IMR-90 (cell line): Measurements from ENCODE around the gene CCHCR1. TPM values are rescaled to one million over a fixed set of nuclear protein-coding genes. Genes with fewer than 3 reads are reported as not detected.

Experiments
- ATAC-seq: fragments of 200-7000 bp; cut with Tn5 transposase; 2 replicates; pipeline ENCODE4 v1.9.1; 2020; ENCODE audit warnings: low read depth, mild to moderate bottlenecking, moderate library complexity
- BruUV-seq: library from RNA; stranded (reverse); fragments of 400-500 nt; replicated peaks from 2 replicates; lab custom pipeline; 2021; lab: Mats Ljungman, UMichigan
- CTCF ChIA-PET: fragments of 300-600 bp; formaldehyde crosslinking; extraction: SDS; loops from one replicate; lab custom pipeline; 2021; ENCODE audit warnings: antibody characterized with exemption; lab: Yijun Ruan, JAX
- POLR2A ChIA-PET: fragments of 300-600 bp; sonication (Branson Sonifier 250); formaldehyde crosslinking; loops from one replicate; lab custom pipeline; 2022; ENCODE audit warnings: antibody characterized with exemption; ENCODE audit not compliant: unreplicated experiment; lab: Charles Lee
- DNase-seq: peaks from one replicate; pipeline ENCODE4 v3.0.0; 2013
- H2AFZ ChIP-seq: replicated peaks from 2 replicates; pipeline ENCODE3; 2013; ENCODE audit warnings: low read length, mild to moderate bottlenecking; ENCODE audit not compliant: poor library complexity
- H2AK5ac ChIP-seq: 2 replicates; pipeline ENCODE4 v1.6.1; 2013; ENCODE audit warnings: low read depth, low read length, inconsistent platforms
- H2AK9ac ChIP-seq: replicated peaks from 2 replicates; pipeline ENCODE3; 2013; ENCODE audit warnings: mild to moderate bottlenecking, low read depth, low read length, moderate library complexity; ENCODE audit not compliant: poor library complexity
- H2BK120ac ChIP-seq: 2 replicates; pipeline ENCODE4 v1.6.1; 2013; ENCODE audit warnings: low read depth, low read length, inconsistent platforms
- H2BK15ac ChIP-seq: 3 replicates; pipeline ENCODE4 v1.6.1; 2013; ENCODE audit warnings: low read depth, low read length, inconsistent platforms
- H2BK20ac ChIP-seq: 2 replicates; pipeline ENCODE4 v1.6.1; 2013; ENCODE audit warnings: low read depth, mild to moderate bottlenecking, inconsistent platforms, low read length, moderate library complexity
- H2BK5ac ChIP-seq: 2 replicates; pipeline ENCODE4 v1.6.1; 2013; ENCODE audit warnings: mild to moderate bottlenecking, low read depth, low read length, inconsistent platforms; ENCODE audit not compliant: poor library complexity, severe bottlenecking
- H3K14ac ChIP-seq: replicated peaks from 2 replicates; pipeline ENCODE4 v1.6.1; 2013; ENCODE audit warnings: low read depth, low read length, inconsistent platforms
- H3K18ac ChIP-seq: 2 replicates; pipeline ENCODE4 v1.6.1; 2013; ENCODE audit warnings: low read depth, low read length, control low read depth
- H3K23ac ChIP-seq: 2 replicates; pipeline ENCODE4 v1.6.1; 2013; ENCODE audit warnings: low read depth, low read length, inconsistent platforms
- H3K27ac ChIP-seq: 2 replicates; pipeline ENCODE4 v1.5.1; 2013; ENCODE audit warnings: mild to moderate bottlenecking, control low read depth, low read length; ENCODE audit not compliant: insufficient read depth
- H3K27me3 ChIP-seq: 2 replicates; pipeline ENCODE4 v1.6.1; 2013; ENCODE audit warnings: low read length; ENCODE audit not compliant: control insufficient read depth, insufficient read depth
- H3K36me3 ChIP-seq: 2 replicates; pipeline ENCODE4 v1.6.1; 2013; ENCODE audit warnings: low read length, mixed read lengths; ENCODE audit not compliant: control insufficient read depth, insufficient read depth
- H3K4ac ChIP-seq: 2 replicates; pipeline ENCODE4 v1.6.1; 2013; ENCODE audit warnings: low read depth, low read length, inconsistent platforms
- H3K4me1 ChIP-seq: 2 replicates; pipeline ENCODE4 v1.6.1; 2013; ENCODE audit warnings: low read length, mixed read lengths; ENCODE audit not compliant: control insufficient read depth, insufficient read depth
- H3K4me2 ChIP-seq: 2 replicates; pipeline ENCODE4 v1.6.1; 2013; ENCODE audit warnings: low read depth, mild to moderate bottlenecking, control low read depth, low read length, moderate library complexity
- H3K4me3 ChIP-seq: 2 replicates; pipeline ENCODE4 v1.5.1; 2013; ENCODE audit warnings: low read depth, mild to moderate bottlenecking, control low read depth, low read length, moderate library complexity; ENCODE audit not compliant: insufficient read depth
- H3K56ac ChIP-seq: 2 replicates; pipeline ENCODE4 v1.6.1; 2013; ENCODE audit warnings: low read length, inconsistent platforms; ENCODE audit not compliant: insufficient read depth; ENCODE audit errors: extremely low read depth
- H3K79me1 ChIP-seq, 2 experiments: 2 replicates each; pipeline ENCODE4 v1.6.1; 2013; ENCODE audit warnings: low read length in 2 of 2, inconsistent platforms in 1 of 2, low read depth in 1 of 2
- H3K9ac ChIP-seq: 2 replicates; pipeline ENCODE4 v1.6.1; 2013; ENCODE audit warnings: low read depth, low read length, control low read depth
- H3K9me1 ChIP-seq: 2 replicates; pipeline ENCODE4 v1.6.1; 2013; ENCODE audit warnings: low read length, inconsistent platforms; ENCODE audit not compliant: insufficient read depth
- H3K9me3 ChIP-seq: 2 replicates; pipeline ENCODE4 v1.6.1; 2013; ENCODE audit warnings: low read length; ENCODE audit not compliant: control insufficient read depth, insufficient read depth
- H4K20me1 ChIP-seq: 2 replicates; pipeline ENCODE4 v1.6.1; 2013; ENCODE audit warnings: low read length, inconsistent platforms; ENCODE audit not compliant: insufficient read depth
- H4K5ac ChIP-seq: 2 replicates; pipeline ENCODE4 v1.6.1; 2013; ENCODE audit warnings: mild to moderate bottlenecking, low read depth, low read length, control low read depth
- H4K8ac ChIP-seq, 2 experiments: 2 replicates each; pipeline ENCODE4 v1.6.1; 2013; ENCODE audit warnings: low read depth in 2 of 2, low read length in 2 of 2, control low read depth in 1 of 2, inconsistent platforms in 1 of 2
- H4K91ac ChIP-seq: 2 replicates; pipeline ENCODE4 v1.6.1; 2013; ENCODE audit warnings: low read depth, low read length, inconsistent platforms; ENCODE audit not compliant: insufficient read depth
- BHLHE40 ChIP-seq: fragments of 150-350 bp; IDR thresholded peaks from 2 replicates; pipeline ENCODE4 v1.6.1; 2016; ENCODE audit warnings: mild to moderate bottlenecking, low read depth, low read length
- CEBPB ChIP-seq: IDR thresholded peaks from 2 replicates; pipeline ENCODE4 v1.6.1; 2012; ENCODE audit warnings: low read depth, low read length, improper control_type of control experiment
- CHD1 ChIP-seq: IDR thresholded peaks from 2 replicates; pipeline ENCODE4 v1.6.1; 2012; ENCODE audit warnings: low read depth, low read length, improper control_type of control experiment
- CTCF ChIP-seq: conservative IDR thresholded peaks from 2 replicates; pipeline ENCODE4 v1.5.1; 2012; ENCODE audit warnings: mild to moderate bottlenecking, low read depth, low read length, improper control_type of control experiment
- FOS ChIP-seq: fragments of 150-350 bp; IDR thresholded peaks from 2 replicates; pipeline ENCODE4 v1.6.1; 2016; ENCODE audit warnings: low read depth, low read length
- MAFK ChIP-seq: IDR thresholded peaks from 2 replicates; pipeline ENCODE4 v1.6.1; 2012; ENCODE audit warnings: low read depth, low read length, improper control_type of control experiment
- MAZ ChIP-seq: IDR thresholded peaks from 2 replicates; pipeline ENCODE4 v1.6.1; 2012; ENCODE audit warnings: low read depth, mild to moderate bottlenecking, low read length, improper control_type of control experiment, moderate library complexity, borderline replicate concordance
- MXI1 ChIP-seq: IDR thresholded peaks from 2 replicates; pipeline ENCODE4 v1.6.1; 2012; ENCODE audit warnings: low read depth, mild to moderate bottlenecking, low read length, moderate library complexity, borderline replicate concordance
- NFE2L2 ChIP-seq: fragments of 150-350 bp; IDR thresholded peaks from 2 replicates; pipeline ENCODE4 v1.6.1; 2016; ENCODE audit warnings: low read depth, mild to moderate bottlenecking, low read length
- POLR2A ChIP-seq: IDR thresholded peaks from 2 replicates; pipeline ENCODE4 v1.6.1; 2012; ENCODE audit warnings: mild to moderate bottlenecking, low read depth, low read length
- RAD21 ChIP-seq: IDR thresholded peaks from 2 replicates; pipeline ENCODE4 v1.6.1; 2012; ENCODE audit warnings: low read length, improper control_type of control experiment
- RCOR1 ChIP-seq: IDR thresholded peaks from 2 replicates; pipeline ENCODE4 v1.6.1; 2012; ENCODE audit warnings: mild to moderate bottlenecking, low read length, improper control_type of control experiment; ENCODE audit not compliant: insufficient replicate concordance
- RFX5 ChIP-seq: IDR thresholded peaks from 2 replicates; pipeline ENCODE4 v1.8.0; 2012; ENCODE audit warnings: low read depth, mild to moderate bottlenecking, low read length, moderate library complexity
- SMC3 ChIP-seq: fragments of 150-350 bp; IDR thresholded peaks from 2 replicates; pipeline ENCODE4 v1.6.1; 2016; ENCODE audit warnings: low read depth, mild to moderate bottlenecking, antibody characterized with exemption, low read length, moderate library complexity
- USF2 ChIP-seq: fragments of 150-350 bp; IDR thresholded peaks from 2 replicates; pipeline ENCODE4 v1.6.1; 2017; ENCODE audit warnings: mild to moderate bottlenecking, antibody characterized with exemption, low read length, low read depth
- WGBS, 2 experiments: methylation state at CpG; one replicate each; pipeline versions ENCODE4 v1.1.5 to v1.1.7; 2013; ENCODE audit warnings: missing lambda C conversion rate in 2 of 2; ENCODE audit not compliant: insufficient read length in 1 of 2; ENCODE audit errors: extremely low coverage in 2 of 2; 5-methylcytosine and 5-hydroxymethylcytosine counted together
- dilution Hi-C: fragments of 300-500 bp; cut with HindIII; formaldehyde crosslinking; loops from one replicate; pipeline ENCODE4 v1.14.3; 2018; ENCODE audit warnings: low sequenced_read_pairs; ENCODE audit not compliant: unreplicated experiment
- in situ Hi-C: fragments of 300-500 bp; cut with MboI; formaldehyde crosslinking; loops from 3 replicates; pipeline ENCODE4 v1.14.3; 2019; ENCODE audit warnings: low sequenced_read_pairs, inconsistent platforms, mixed read lengths
- intact Hi-C: fragments of 100-400 bp; cut with micrococcal nuclease; formaldehyde crosslinking; loops from 2 replicates; pipeline ENCODE4 v1.10.0; 2022
- polyA plus RNA-seq, 3 experiments: library from polyadenylated mRNA; depleted of rRNA; stranded (reverse); fragments of >200 nt; gene quantifications; 2 replicates each; pipeline ENCODE4 v1.2.3, GENCODE V29; 2012; ENCODE audit warnings: low replicate concordance in 1 of 3
- total RNA-seq: library from RNA; depleted of rRNA; stranded (reverse); fragments of >200 nt; gene quantifications from 2 replicates; pipeline ENCODE4 v1.2.3, GENCODE V29; 2012
- TF ChIP-seq, protein P1 (sequence below): fragments of 150-350 bp; IDR thresholded peaks from 2 replicates; pipeline ENCODE4 v1.6.1; 2016; ENCODE audit warnings: low read depth, mild to moderate bottlenecking, low read length, moderate library complexity, borderline replicate concordance

CCHCR1 gene
- total and polyA plus RNA-seq, 2 of the 4 experiments (the other 2 are of a cell fraction) = 13.1 to 22.0 TPM

DNA sequence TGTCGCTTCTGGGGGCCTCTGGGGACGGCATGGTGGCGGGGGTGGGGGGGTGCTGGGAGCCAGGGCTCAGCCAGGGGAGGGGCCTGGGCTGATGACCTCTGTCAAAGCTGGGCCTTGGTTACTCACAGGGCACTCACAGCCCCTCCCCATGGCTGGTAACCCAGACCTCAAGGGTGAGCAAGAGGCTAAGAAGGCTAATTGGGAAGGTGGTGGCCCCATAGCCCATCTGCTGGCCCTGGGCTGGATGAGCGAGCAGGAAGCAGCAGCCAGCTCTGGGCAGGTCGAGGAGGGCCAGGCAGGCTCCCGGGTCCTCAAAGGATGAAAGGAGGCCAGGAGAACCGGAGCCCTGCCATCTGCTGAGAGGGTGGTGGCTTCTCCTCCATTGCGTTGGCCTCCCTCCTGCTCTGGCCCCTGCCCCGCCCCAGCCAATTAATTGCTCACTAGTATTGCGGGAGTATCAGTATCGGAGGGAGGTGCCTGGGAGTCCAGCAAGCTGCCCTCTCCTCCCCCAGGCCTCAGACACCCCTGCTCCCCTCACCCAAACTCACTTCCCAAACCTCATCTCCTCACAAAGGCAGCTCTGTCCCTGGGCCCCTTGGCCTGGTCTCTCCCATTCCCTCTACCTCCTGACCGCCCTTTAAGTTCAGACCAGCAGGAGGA, 36.3 kb downstream of the CCHCR1 start:
- H4K20me1 ChIP-seq = no peaks in the 10 kb centered on the region
- H3K18ac ChIP-seq = no peak overlapping the region
- no peaks in the 10 kb centered on the region for H3K9me3 ChIP-seq
- H2BK15ac ChIP-seq = no peak overlapping the region
- no peak overlapping the region for H4K8ac ChIP-seq
- no peak overlapping the region for H2AFZ ChIP-seq
- H3K23ac ChIP-seq = no peak overlapping the region
- H2BK5ac ChIP-seq = no peak overlapping the region
- no peaks in the 10 kb centered on the region for H3K36me3 ChIP-seq
- H3K27ac ChIP-seq = no peak overlapping the region
- in situ Hi-C loops = no loop called here
- 74% methylated on average over 7 of the region's 12 CpGs; no CpG with 5 or more reads in 1 of the 2 experiments for WGBS, 2 experiments
- no peak for TF ChIP-seq RCOR1
- TF ChIP-seq RFX5 = no peak
- no peak for TF ChIP-seq POLR2A
- TF ChIP-seq MAZ = no peak
- TF ChIP-seq, protein P1, sequence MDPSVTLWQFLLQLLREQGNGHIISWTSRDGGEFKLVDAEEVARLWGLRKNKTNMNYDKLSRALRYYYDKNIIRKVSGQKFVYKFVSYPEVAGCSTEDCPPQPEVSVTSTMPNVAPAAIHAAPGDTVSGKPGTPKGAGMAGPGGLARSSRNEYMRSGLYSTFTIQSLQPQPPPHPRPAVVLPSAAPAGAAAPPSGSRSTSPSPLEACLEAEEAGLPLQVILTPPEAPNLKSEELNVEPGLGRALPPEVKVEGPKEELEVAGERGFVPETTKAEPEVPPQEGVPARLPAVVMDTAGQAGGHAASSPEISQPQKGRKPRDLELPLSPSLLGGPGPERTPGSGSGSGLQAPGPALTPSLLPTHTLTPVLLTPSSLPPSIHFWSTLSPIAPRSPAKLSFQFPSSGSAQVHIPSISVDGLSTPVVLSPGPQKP = no peak
- TF ChIP-seq RAD21 = no peak
- TF ChIP-seq USF2 = no peak
- TF ChIP-seq BHLHE40 = no peak
- no peak for TF ChIP-seq MXI1
- no peak for TF ChIP-seq CHD1
- TF ChIP-seq SMC3 = no peak
- TF ChIP-seq CTCF = no peak
- TF ChIP-seq NFE2L2 = no peak
- no peak for TF ChIP-seq MAFK
- no peak for TF ChIP-seq CEBPB
- TF ChIP-seq FOS = no peak
- no peak overlapping the region for H3K4me2 ChIP-seq
- no peak overlapping the region for H3K4ac ChIP-seq
- no peak overlapping the region for H2AK9ac ChIP-seq
- no TSS peak for BruUV-seq
- DNase-seq = no peak
- CTCF ChIA-PET = no interaction called here
- H3K79me1 ChIP-seq = no peaks in the 10 kb centered on the region
- no peak overlapping the region for H2BK20ac ChIP-seq
- H3K4me1 ChIP-seq = peaks cover 2% of the 10 kb centered on the region; the same call in 1 of the 2 replicates
- dilution Hi-C loops = no loop called here
- no peak overlapping the region for H4K91ac ChIP-seq
- no peaks in the 10 kb centered on the region for H3K9me1 ChIP-seq
- POLR2A ChIA-PET = no interaction called here
- H2BK120ac ChIP-seq = no peak overlapping the region
- no peak overlapping the region for H3K56ac ChIP-seq
- H4K5ac ChIP-seq = no peak overlapping the region
- H3K9ac ChIP-seq = no peak overlapping the region
- no peak overlapping the region for H3K14ac ChIP-seq
- no peak overlapping the region; the same call in 1 of the 2 replicates for H2AK5ac ChIP-seq
- ATAC-seq = no peak
- H3K4me3 ChIP-seq = no peak overlapping the region
- intact Hi-C loops = no loop called here
- peaks cover 3% of the 10 kb centered on the region; the same call in 1 of the 2 replicates for H3K27me3 ChIP-seq
